GM12878 (cell line): ENCODE data around the gene SLC6A17. TPM values are rescaled to one million over a fixed set of nuclear protein-coding genes. Genes with fewer than 3 reads are reported as not detected.

Experiments used
- ATAC-seq: fragments of 200-7000 bp; cut with Tn5 transposase; 3 replicates; pipeline ENCODE4 v1.9.1; 2020; ENCODE audit warnings: mild to moderate bottlenecking, moderate library complexity
- BruUV-seq: library from RNA; stranded (reverse); fragments of 400-500 nt; replicated peaks from 2 replicates; lab custom pipeline; 2021; lab: Mats Ljungman, UMichigan
- CTCF ChIA-PET: fragments of 300-600 bp; sonication (Branson Sonifier 250); formaldehyde crosslinking; extraction: SDS; loops from one replicate; lab custom pipeline; 2021; ENCODE audit warnings: inconsistent platforms; lab: Yijun Ruan, JAX
- POLR2A ChIA-PET: fragments of 350-600 bp; formaldehyde crosslinking; extraction: SDS; loops from one replicate; lab custom pipeline; 2021; ENCODE audit warnings: inconsistent platforms; lab: Charles Lee
- RAD21 ChIA-PET: fragments of 300-600 bp; sonication (Branson Sonifier 250); formaldehyde crosslinking; loops from one replicate; lab custom pipeline; 2023; ENCODE audit warnings: antibody characterized with exemption; ENCODE audit not compliant: unreplicated experiment; lab: Charles Lee
- SMC1A ChIA-PET: fragments of 300-600 bp; sonication (Branson Sonifier 250); formaldehyde crosslinking; loops from one replicate; lab custom pipeline; 2023; ENCODE audit not compliant: unreplicated experiment, uncharacterized antibody; lab: Charles Lee
- DNase-seq: peaks from one replicate; pipeline ENCODE4 v3.0.0-alpha.2; 2011; ENCODE audit warnings: low read depth, low spot score
- FAIRE-seq: peaks from 3 replicates; lab custom pipeline; 2011; peaks lifted over from hg19 to GRCh38; lab: Jason Lieb, UNC
- H2AFZ ChIP-seq: 2 replicates; pipeline ENCODE4 v1.6.0; 2011; ENCODE audit warnings: low read depth, low read length, control low read depth; ENCODE audit not compliant: control insufficient read depth
- H3K27ac ChIP-seq: 2 replicates; pipeline ENCODE4 v1.5.1; 2011; ENCODE audit warnings: control low read depth; ENCODE audit not compliant: control insufficient read depth, insufficient read depth
- H3K27me3 ChIP-seq, 2 experiments: replicated peaks in 1 of 2; 2 replicates each; pipeline versions ENCODE4 v1.6.0 to v1.6.1; 2011; ENCODE audit warnings: low read length in 1 of 2; ENCODE audit not compliant: control insufficient read depth in 2 of 2, insufficient read depth in 2 of 2
- H3K36me3 ChIP-seq, 2 experiments: 2 replicates each; pipeline ENCODE4 v1.5.1; 2011; ENCODE audit warnings: low read length in 1 of 2; ENCODE audit not compliant: control insufficient read depth in 2 of 2, insufficient read depth in 2 of 2
- H3K4me1 ChIP-seq: 2 replicates; pipeline ENCODE4 v1.6.1; 2011; ENCODE audit warnings: mild to moderate bottlenecking, low read length, moderate library complexity, mixed read lengths; ENCODE audit not compliant: control insufficient read depth, insufficient read depth
- H3K4me2 ChIP-seq: 2 replicates; pipeline ENCODE4 v1.6.0; 2011; ENCODE audit warnings: control low read depth; ENCODE audit not compliant: control insufficient read depth, insufficient read depth
- H3K4me3 ChIP-seq: fragments of 200-600 bp; sonication (generic); 2 replicates; pipeline ENCODE4 v1.5.1; 2016
- H3K79me2 ChIP-seq: 2 replicates; pipeline ENCODE4 v1.6.0; 2011; ENCODE audit warnings: low read length; ENCODE audit not compliant: control insufficient read depth, insufficient read depth
- H3K9ac ChIP-seq: 2 replicates; pipeline ENCODE4 v1.8.0; 2011; ENCODE audit warnings: low read length, control low read depth, mixed read lengths; ENCODE audit not compliant: control insufficient read depth, insufficient read depth
- H3K9me3 ChIP-seq: replicated peaks from 3 replicates; pipeline ENCODE4 v1.5.1; 2011; ENCODE audit warnings: mild to moderate bottlenecking, low read length; ENCODE audit not compliant: control insufficient read depth, insufficient read depth
- H4K20me1 ChIP-seq: 2 replicates; pipeline ENCODE4 v1.6.0; 2011; ENCODE audit not compliant: control insufficient read depth, insufficient read depth
- BRCA1 ChIP-seq: IDR thresholded peaks from 2 replicates; pipeline ENCODE4 v1.6.1; 2011; ENCODE audit warnings: low read depth, low read length, improper control_type of control experiment
- CHD2 ChIP-seq: IDR thresholded peaks from 2 replicates; pipeline ENCODE4 v1.6.1; 2011; ENCODE audit warnings: low read depth, low read length, improper control_type of control experiment, borderline replicate concordance
- CREM ChIP-seq: IDR thresholded peaks from 2 replicates; pipeline ENCODE4 v1.6.1; 2014; ENCODE audit warnings: antibody characterized with exemption, low read depth
- HDAC6 ChIP-seq: fragments of 200-600 bp; sonication (generic); IDR thresholded peaks from one replicate; pipeline ENCODE4 v1.8.0; 2017; ENCODE audit warnings: antibody characterized with exemption; ENCODE audit not compliant: unreplicated experiment
- IRF4 ChIP-seq: IDR thresholded peaks from 2 replicates; pipeline ENCODE4 v1.6.1; 2011; ENCODE audit warnings: low read depth, low read length
- JUND ChIP-seq: IDR thresholded peaks from 2 replicates; pipeline ENCODE4 v1.6.1; 2012; ENCODE audit warnings: low read depth, mild to moderate bottlenecking, low read length, improper control_type of control experiment, moderate library complexity
- MEF2A ChIP-seq: IDR thresholded peaks from 2 replicates; pipeline ENCODE4 v1.6.1; 2011; ENCODE audit warnings: low read depth, mild to moderate bottlenecking, low read length, moderate library complexity; ENCODE audit not compliant: insufficient read depth
- MTA2 ChIP-seq: fragments of 450-650 bp; IDR thresholded peaks from 2 replicates; pipeline ENCODE4 v1.6.1; 2016; ENCODE audit warnings: low read depth, mild to moderate bottlenecking, moderate library complexity
- SREBF2 ChIP-seq: IDR thresholded peaks from 2 replicates; pipeline ENCODE4 v1.6.1; 2012; ENCODE audit warnings: mild to moderate bottlenecking, low read length
- TARDBP ChIP-seq: IDR thresholded peaks from 2 replicates; pipeline ENCODE4 v1.6.1; 2016; ENCODE audit warnings: borderline replicate concordance
- TBL1XR1 ChIP-seq: IDR thresholded peaks from 2 replicates; pipeline ENCODE4 v1.6.1; 2012; ENCODE audit warnings: low read depth, low read length, improper control_type of control experiment
- TCF12 ChIP-seq: IDR thresholded peaks from 2 replicates; pipeline ENCODE4 v1.6.1; 2011; ENCODE audit warnings: low read depth, mild to moderate bottlenecking, low read length
- YY1 ChIP-seq: IDR thresholded peaks from 2 replicates; pipeline ENCODE4 v1.6.1; 2011; ENCODE audit warnings: low read depth, mild to moderate bottlenecking, low read length
- ZBED1 ChIP-seq: IDR thresholded peaks from 2 replicates; pipeline ENCODE4 v1.6.1; 2016; ENCODE audit warnings: borderline replicate concordance
- WGBS: methylation state at CpG from one replicate; pipeline ENCODE4 v1.1.6; 2016; ENCODE audit warnings: low lambda C conversion rate; ENCODE audit not compliant: insufficient replicate concordance, insufficient coverage; ENCODE audit errors: missing lambda C conversion rate; 5-methylcytosine and 5-hydroxymethylcytosine counted together
- in situ Hi-C: fragments of 300-500 bp; cut with MboI; formaldehyde crosslinking; loops from 9 replicates; pipeline ENCODE4 v1.14.3; 2018; ENCODE audit warnings: mixed read lengths
- intact Hi-C: fragments of 100-400 bp; cut with micrococcal nuclease; formaldehyde crosslinking; loops from one replicate; pipeline ENCODE4 v1.14.2; 2022; ENCODE audit not compliant: unreplicated experiment
- polyA plus RNA-seq, 11 experiments: library from polyadenylated mRNA; depleted of rRNA in 4 of 11; unstranded in 6 of 11; stranded (reverse) in 5 of 11; fragments of >200 nt; fragmentation: Nextera tagmentation in 4 of 11; fragmentation: Illumina TruSeq in 1 of 11; extraction: Ambion mirVana in 4 of 11; extraction: Trizol in 1 of 11; gene quantifications; 1 replicate in 1 of 11; 2 replicates in 10 of 11; pipeline versions ENCODE4 v1.2.1 to v1.2.3, GENCODE V29; 2011 to 2016; ENCODE audit warnings: inconsistent platforms in 2 of 11, missing spikeins in 2 of 11, low read depth in 1 of 11
- total RNA-seq, 4 experiments: library from RNA; depleted of rRNA in 3 of 4; stranded (reverse); fragments of >200 nt in 3 of 4; fragmentation: Illumina TruSeq in 1 of 4; extraction: Trizol in 1 of 4; gene quantifications; 2 replicates each; pipeline versions ENCODE4 v1.2.1 to v1.2.3, GENCODE V29; 2013 to 2021
- TF ChIP-seq, protein P1 (sequence below): IDR thresholded peaks from 2 replicates; pipeline ENCODE4 v1.6.1; 2011; ENCODE audit warnings: low read depth, low read length, improper control_type of control experiment, borderline replicate concordance
- TF ChIP-seq, protein P2 (sequence below): fragments of 450-650 bp; IDR thresholded peaks from 2 replicates; pipeline ENCODE4 v1.6.1; 2016; ENCODE audit warnings: mild to moderate bottlenecking
- TF ChIP-seq, protein P3 (sequence below), 3 experiments: IDR thresholded peaks in 2 of 3; conservative IDR thresholded peaks in 1 of 3; 2 replicates each; pipeline ENCODE4 v1.5.1; 2011; ENCODE audit warnings: low read depth in 3 of 3, low read length in 3 of 3, mild to moderate bottlenecking in 3 of 3, control low read depth in 2 of 3, moderate library complexity in 2 of 3, inconsistent platforms in 1 of 3, mixed read lengths in 1 of 3; ENCODE audit not compliant: control insufficient read depth in 2 of 3, insufficient read depth in 1 of 3; ENCODE audit errors: extremely low read depth in 1 of 3
- TF ChIP-seq, protein P4 (sequence below): fragments of 150-350 bp; IDR thresholded peaks from 2 replicates; pipeline ENCODE4 v1.6.1; 2014; ENCODE audit warnings: mild to moderate bottlenecking, low read depth, low read length
- TF ChIP-seq, protein P5 (sequence below): IDR thresholded peaks from 2 replicates; pipeline ENCODE4 v1.6.1; 2012; ENCODE audit warnings: low read depth, low read length, improper control_type of control experiment

The SLC6A17 gene
- total and polyA plus RNA-seq, 10 of the 15 experiments (the other 5 are each of a cell fraction or from before 2014, with no cell fraction given), result not detected

DNA sequence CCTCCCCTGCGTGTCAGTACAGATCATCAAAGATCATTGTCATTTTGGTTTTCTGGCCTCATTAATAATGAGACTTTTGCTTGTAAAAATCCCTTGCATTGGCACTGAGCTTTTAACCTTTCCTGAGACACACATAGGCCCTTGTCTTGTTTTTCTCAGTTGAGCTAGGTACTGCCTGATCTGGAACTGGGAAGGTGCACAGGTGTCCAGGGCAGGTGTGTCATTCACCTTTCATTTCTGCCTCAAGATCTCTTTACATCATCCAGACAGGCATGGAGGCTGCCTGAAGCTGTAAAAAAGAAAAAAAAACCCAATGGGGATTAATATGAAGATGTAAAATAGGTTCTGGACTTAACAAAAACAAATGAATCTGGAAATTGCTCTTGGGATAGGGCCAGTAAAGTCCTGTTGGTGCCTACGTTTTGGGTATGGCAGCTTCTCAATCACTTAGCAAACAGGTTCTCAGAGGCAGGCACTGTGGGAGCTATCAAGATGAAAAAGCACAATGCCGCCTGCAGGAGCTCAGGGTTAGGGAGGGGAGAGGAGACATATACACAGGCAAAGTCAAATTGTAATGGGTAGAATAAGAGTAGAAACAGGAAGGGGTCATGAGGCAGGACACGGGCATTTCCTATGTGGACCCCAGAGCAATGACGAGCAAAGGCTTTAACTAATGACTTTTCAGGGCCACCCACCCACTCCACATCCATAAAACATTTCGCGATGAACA, 58.8 kb downstream of the SLC6A17 start:
- Histone ChIP-seq H3K4me2 (peak overlapping the region; percentile 99), H3K4me1 (peaks cover 4% of the 10 kb centered on the region; the same call in 1 of the 2 replicates), H3K9me3 (no peaks in the 10 kb centered on the region), H3K4me3 (peak overlapping the region; percentile 73), H3K36me3 (no peaks in the 10 kb centered on the region), H3K27ac (no peak overlapping the region), H2AFZ (peak overlapping the region; percentile 88), H4K20me1 (no peaks in the 10 kb centered on the region), H3K27me3 (peaks cover 0 to 14% of the 10 kb centered on the region in 2 experiments; a peak in 1 of 4 replicates), H3K79me2 (no peaks in the 10 kb centered on the region), H3K9ac (no peak overlapping the region)
- SMC1A ChIA-PET, result interaction anchor here (0.9 to 17.8 kb wide), 27 partner anchors 9 to 286 kb away, joined by 3 to 524 read pairs (median 6); partner anchors contain the start of genes LAMTOR5 and RBM15
- 68% methylated on average over 7 of the region's 7 CpGs for WGBS
- FAIRE-seq, result no peak
- POLR2A ChIA-PET, result interaction anchor here (0.8 to 3.4 kb wide), 7 partner anchors 27 to 255 kb away, joined by 3 to 21 read pairs (median 3); partner anchors contain the start of gene RBM15
- in situ Hi-C loops (loop anchor here (5.0 kb wide), 1 partner anchor 198 kb away; the partner anchor contains the start of gene LAMTOR5), intact Hi-C loops (no loop called here)
- ATAC-seq, result no peak
- no TSS peak for BruUV-seq
- CTCF ChIA-PET, result interaction anchor here (0.5 to 18.8 kb wide), 26 partner anchors 12 to 1005 kb away, joined by 3 to 753 read pairs (median 11); partner anchors contain the start of genes LAMTOR5 and RBM15
- no peak for DNase-seq
- TF ChIP-seq, protein P1, sequence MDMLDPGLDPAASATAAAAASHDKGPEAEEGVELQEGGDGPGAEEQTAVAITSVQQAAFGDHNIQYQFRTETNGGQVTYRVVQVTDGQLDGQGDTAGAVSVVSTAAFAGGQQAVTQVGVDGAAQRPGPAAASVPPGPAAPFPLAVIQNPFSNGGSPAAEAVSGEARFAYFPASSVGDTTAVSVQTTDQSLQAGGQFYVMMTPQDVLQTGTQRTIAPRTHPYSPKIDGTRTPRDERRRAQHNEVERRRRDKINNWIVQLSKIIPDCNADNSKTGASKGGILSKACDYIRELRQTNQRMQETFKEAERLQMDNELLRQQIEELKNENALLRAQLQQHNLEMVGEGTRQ, result no peak
- TF ChIP-seq, protein P2, sequence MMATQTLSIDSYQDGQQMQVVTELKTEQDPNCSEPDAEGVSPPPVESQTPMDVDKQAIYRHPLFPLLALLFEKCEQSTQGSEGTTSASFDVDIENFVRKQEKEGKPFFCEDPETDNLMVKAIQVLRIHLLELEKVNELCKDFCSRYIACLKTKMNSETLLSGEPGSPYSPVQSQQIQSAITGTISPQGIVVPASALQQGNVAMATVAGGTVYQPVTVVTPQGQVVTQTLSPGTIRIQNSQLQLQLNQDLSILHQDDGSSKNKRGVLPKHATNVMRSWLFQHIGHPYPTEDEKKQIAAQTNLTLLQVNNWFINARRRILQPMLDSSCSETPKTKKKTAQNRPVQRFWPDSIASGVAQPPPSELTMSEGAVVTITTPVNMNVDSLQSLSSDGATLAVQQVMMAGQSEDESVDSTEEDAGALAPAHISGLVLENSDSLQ, result no peak
- TF ChIP-seq ZBED1 (no peak), TBL1XR1 (no peak), CREM (no peak), YY1 (no peak), HDAC6 (no peak), MEF2A (no peak), BRCA1 (no peak), TCF12 (no peak), JUND (no peak), SREBF2 (no peak), MTA2 (no peak), CHD2 (no peak), IRF4 (no peak), TARDBP (no peak)
- TF ChIP-seq, protein P3, sequence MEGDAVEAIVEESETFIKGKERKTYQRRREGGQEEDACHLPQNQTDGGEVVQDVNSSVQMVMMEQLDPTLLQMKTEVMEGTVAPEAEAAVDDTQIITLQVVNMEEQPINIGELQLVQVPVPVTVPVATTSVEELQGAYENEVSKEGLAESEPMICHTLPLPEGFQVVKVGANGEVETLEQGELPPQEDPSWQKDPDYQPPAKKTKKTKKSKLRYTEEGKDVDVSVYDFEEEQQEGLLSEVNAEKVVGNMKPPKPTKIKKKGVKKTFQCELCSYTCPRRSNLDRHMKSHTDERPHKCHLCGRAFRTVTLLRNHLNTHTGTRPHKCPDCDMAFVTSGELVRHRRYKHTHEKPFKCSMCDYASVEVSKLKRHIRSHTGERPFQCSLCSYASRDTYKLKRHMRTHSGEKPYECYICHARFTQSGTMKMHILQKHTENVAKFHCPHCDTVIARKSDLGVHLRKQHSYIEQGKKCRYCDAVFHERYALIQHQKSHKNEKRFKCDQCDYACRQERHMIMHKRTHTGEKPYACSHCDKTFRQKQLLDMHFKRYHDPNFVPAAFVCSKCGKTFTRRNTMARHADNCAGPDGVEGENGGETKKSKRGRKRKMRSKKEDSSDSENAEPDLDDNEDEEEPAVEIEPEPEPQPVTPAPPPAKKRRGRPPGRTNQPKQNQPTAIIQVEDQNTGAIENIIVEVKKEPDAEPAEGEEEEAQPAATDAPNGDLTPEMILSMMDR (IDR thresholded peaks at IDR 0.05 in 2 of 3, conservative IDR thresholded peaks at IDR 0.05 in 1 of 3; ENCODE audit: control insufficient read depth in 2 of 3, extremely low read depth in 1 of 3, insufficient read depth in 1 of 3, low read depth in 3 of 3, low read length in 3 of 3), result no peak
- TF ChIP-seq, protein P4, sequence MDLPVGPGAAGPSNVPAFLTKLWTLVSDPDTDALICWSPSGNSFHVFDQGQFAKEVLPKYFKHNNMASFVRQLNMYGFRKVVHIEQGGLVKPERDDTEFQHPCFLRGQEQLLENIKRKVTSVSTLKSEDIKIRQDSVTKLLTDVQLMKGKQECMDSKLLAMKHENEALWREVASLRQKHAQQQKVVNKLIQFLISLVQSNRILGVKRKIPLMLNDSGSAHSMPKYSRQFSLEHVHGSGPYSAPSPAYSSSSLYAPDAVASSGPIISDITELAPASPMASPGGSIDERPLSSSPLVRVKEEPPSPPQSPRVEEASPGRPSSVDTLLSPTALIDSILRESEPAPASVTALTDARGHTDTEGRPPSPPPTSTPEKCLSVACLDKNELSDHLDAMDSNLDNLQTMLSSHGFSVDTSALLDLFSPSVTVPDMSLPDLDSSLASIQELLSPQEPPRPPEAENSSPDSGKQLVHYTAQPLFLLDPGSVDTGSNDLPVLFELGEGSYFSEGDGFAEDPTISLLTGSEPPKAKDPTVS, result no peak
- TF ChIP-seq, protein P5, sequence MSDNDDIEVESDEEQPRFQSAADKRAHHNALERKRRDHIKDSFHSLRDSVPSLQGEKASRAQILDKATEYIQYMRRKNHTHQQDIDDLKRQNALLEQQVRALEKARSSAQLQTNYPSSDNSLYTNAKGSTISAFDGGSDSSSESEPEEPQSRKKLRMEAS, result no peak
- TF ChIP-seq, all 136 proteins: peak for 0
- RAD21 ChIA-PET, result interaction anchor here (0.7 to 6.4 kb wide), 21 partner anchors 16 to 287 kb away, joined by 3 to 319 read pairs (median 5); partner anchors contain the start of genes LAMTOR5 and RBM15
